Subcutaneous abdominal adipose tissue (tissue), 5 donors: Measurements from ENCODE around the gene DUSP16.

Source experiments
- H3K27ac ChIP-seq: one replicate; pipeline ENCODE4 v1.7.0; 2013; ENCODE audit warnings: low read depth, mild to moderate bottlenecking, inconsistent platforms, low read length, moderate library complexity
- H3K27me3 ChIP-seq, 5 donors: one replicate each; pipeline ENCODE4 v1.7.0; 2013; ENCODE audit warnings: low read length in 5 of 5, inconsistent platforms in 1 of 5; ENCODE audit not compliant: control insufficient read depth in 5 of 5, insufficient read depth in 4 of 5
- H3K36me3 ChIP-seq, 5 donors: one replicate each; pipeline ENCODE4 v1.7.0; 2013; ENCODE audit warnings: low read length in 5 of 5; ENCODE audit not compliant: control insufficient read depth in 5 of 5, insufficient read depth in 5 of 5
- H3K4me1 ChIP-seq, 5 donors: one replicate each; pipeline ENCODE4 v1.7.0; 2013; ENCODE audit warnings: low read length in 5 of 5, mild to moderate bottlenecking in 3 of 5, moderate library complexity in 1 of 5; ENCODE audit not compliant: control insufficient read depth in 5 of 5, insufficient read depth in 5 of 5
- H3K4me3 ChIP-seq, 5 donors: one replicate each; pipeline ENCODE4 v1.7.0; 2013; ENCODE audit warnings: low read length in 5 of 5, low read depth in 1 of 5
- H3K9ac ChIP-seq, 5 donors: one replicate each; pipeline ENCODE4 v1.7.0; 2013; ENCODE audit warnings: low read length in 5 of 5, mild to moderate bottlenecking in 4 of 5, moderate library complexity in 3 of 5
- H3K9me3 ChIP-seq, 5 donors: one replicate each; pipeline ENCODE4 v1.7.0; 2013; ENCODE audit warnings: low read length in 5 of 5; ENCODE audit not compliant: control insufficient read depth in 5 of 5
- donor health status: healthy.
- donor health status: healthy.
- donor health status: healthy.
- donor health status: healthy.
- donor health status: healthy.

DUSP16 gene

GRCh38 chr12:12488823-12489550 is 73.7 kb downstream of the DUSP16 start:
- no peak overlapping the region for H3K9ac ChIP-seq
- H3K27me3 ChIP-seq: no peaks in the 10 kb centered on the region
- H3K27ac ChIP-seq: no peak overlapping the region
- peaks cover 0 to 17% (median 10%) of the 10 kb centered on the region in 5 donors for H3K4me1 ChIP-seq
- no peaks in the 10 kb centered on the region for H3K9me3 ChIP-seq
- H3K36me3 ChIP-seq: peaks cover 14 to 26% (median 15%) of the 10 kb centered on the region in 5 donors
- no peak overlapping the region for H3K4me3 ChIP-seq

- Histone ChIP-seq H3K27ac (no peak overlapping the region), H3K9me3 (no peaks in the 10 kb centered on the region), H3K9ac (no peak overlapping the region), H3K36me3 (peaks cover 14 to 26% (median 16%) of the 10 kb centered on the region in 5 donors), H3K4me3 (no peak overlapping the region), H3K27me3 (no peaks in the 10 kb centered on the region), H3K4me1 (peaks cover 0 to 14% (median 13%) of the 10 kb centered on the region in 5 donors)
Observed at GRCh38 chr12:12488296-12488695, 74.4 kb downstream of the DUSP16 start.

GRCh38 chr12:12487490-12487889 is 75.2 kb downstream of the DUSP16 start:
- Histone ChIP-seq H3K27me3 (no peaks in the 10 kb centered on the region), H3K4me1 (peaks cover 0 to 6% (median 5%) of the 10 kb centered on the region in 5 donors), H3K9me3 (no peaks in the 10 kb centered on the region), H3K9ac (no peak overlapping the region), H3K27ac (no peak overlapping the region), H3K36me3 (peaks cover 14 to 32% (median 18%) of the 10 kb centered on the region in 5 donors), H3K4me3 (no peak overlapping the region)

GRCh38 chr12:12486661-12487240 is 75.9 kb downstream of the DUSP16 start:
- Histone ChIP-seq H3K36me3 (peaks cover 14 to 34% (median 20%) of the 10 kb centered on the region in 5 donors), H3K4me1 (peaks cover 0 to 4% (median 0%) of the 10 kb centered on the region in 5 donors), H3K27ac (no peak overlapping the region), H3K4me3 (no peak overlapping the region), H3K9me3 (no peaks in the 10 kb centered on the region), H3K27me3 (no peaks in the 10 kb centered on the region), H3K9ac (no peak overlapping the region)

GRCh38 chr12:12483438-12483837 is 79.2 kb downstream of the DUSP16 start:
- Histone ChIP-seq H3K4me1 (peaks cover 0 to 4% (median 0%) of the 10 kb centered on the region in 5 donors), H3K27ac (no peak overlapping the region), H3K36me3 (peaks cover 27 to 49% (median 37%) of the 10 kb centered on the region in 5 donors), H3K27me3 (no peaks in the 10 kb centered on the region), H3K9me3 (no peaks in the 10 kb centered on the region), H3K4me3 (no peak overlapping the region), H3K9ac (no peak overlapping the region)

GRCh38 chr12:12482959-12483358 is 79.7 kb downstream of the DUSP16 start:
- H3K9me3 ChIP-seq: no peaks in the 10 kb centered on the region
- H3K4me3 ChIP-seq: no peak overlapping the region
- no peaks in the 10 kb centered on the region for H3K27me3 ChIP-seq
- no peak overlapping the region for H3K27ac ChIP-seq
- H3K4me1 ChIP-seq: peaks cover 0 to 4% (median 0%) of the 10 kb centered on the region in 5 donors
- H3K9ac ChIP-seq: no peak overlapping the region
- H3K36me3 ChIP-seq: peaks cover 24 to 50% (median 38%) of the 10 kb centered on the region in 5 donors

GRCh38 chr12:12482150-12482761 is 80.4 kb downstream of the DUSP16 start:
- Histone ChIP-seq H3K9me3 (no peaks in the 10 kb centered on the region), H3K27ac (no peak overlapping the region), H3K36me3 (peaks cover 22 to 57% (median 45%) of the 10 kb centered on the region in 5 donors), H3K27me3 (no peaks in the 10 kb centered on the region), H3K9ac (no peak overlapping the region), H3K4me1 (peaks cover 0 to 4% (median 0%) of the 10 kb centered on the region in 5 donors), H3K4me3 (no peak overlapping the region)

- Histone ChIP-seq H3K9ac (no peak overlapping the region), H3K36me3 (peaks cover 20 to 59% (median 48%) of the 10 kb centered on the region in 5 donors), H3K4me1 (peaks cover 0 to 4% (median 0%) of the 10 kb centered on the region in 5 donors)
Observed at GRCh38 chr12:12481631-12482030, 81.0 kb downstream of the DUSP16 start.

GRCh38 chr12:12480074-12480473 is 82.6 kb downstream of the DUSP16 start:
- Histone ChIP-seq H3K4me1 (peaks cover 0 to 6% (median 0%) of the 10 kb centered on the region in 5 donors), H3K27ac (no peak overlapping the region), H3K9ac (no peak overlapping the region), H3K4me3 (no peak overlapping the region), H3K9me3 (no peaks in the 10 kb centered on the region), H3K36me3 (peaks cover 16 to 63% (median 44%) of the 10 kb centered on the region in 5 donors), H3K27me3 (no peaks in the 10 kb centered on the region)

More at GRCh38 chr12:12481631-12482030, 81.0 kb downstream of the DUSP16 start:
- no peak overlapping the region for H3K27ac ChIP-seq
- no peaks in the 10 kb centered on the region for H3K27me3 ChIP-seq
- H3K9me3 ChIP-seq: no peaks in the 10 kb centered on the region
- no peak overlapping the region for H3K4me3 ChIP-seq

- no peaks in the 10 kb centered on the region for H3K9me3 ChIP-seq
Observed at GRCh38 chr12:12477532-12477890, 85.2 kb downstream of the DUSP16 start.

More at GRCh38 chr12:12477532-12477890, 85.2 kb downstream of the DUSP16 start:
- H3K27me3 ChIP-seq: no peaks in the 10 kb centered on the region
- no peak overlapping the region for H3K27ac ChIP-seq
- no peak overlapping the region for H3K4me3 ChIP-seq
- H3K4me1 ChIP-seq: peaks cover 0 to 11% (median 0%) of the 10 kb centered on the region in 5 donors
- no peak overlapping the region for H3K9ac ChIP-seq
- H3K36me3 ChIP-seq: peaks cover 16 to 70% (median 43%) of the 10 kb centered on the region in 5 donors
